K562 (cell line): ENCODE measurements around the gene DOCK8. TPM values are rescaled to one million over a fixed set of nuclear protein-coding genes. Genes with fewer than 3 reads are reported as not detected.

Experiments
- ATAC-seq: fragments of 200-7000 bp; cut with Tn5 transposase; 3 replicates; pipeline ENCODE4 v1.9.1; 2020; ENCODE audit warnings: moderate library complexity
- BruUV-seq: library from RNA; stranded (reverse); fragments of 400-500 nt; replicated peaks from 2 replicates; lab custom pipeline; 2021; lab: Mats Ljungman, UMichigan
- CTCF ChIA-PET: fragments of 300-600 bp; formaldehyde crosslinking; extraction: SDS; loops from one replicate; lab custom pipeline; 2021; ENCODE audit warnings: low intra/inter-chr PET ratio; lab: Yijun Ruan, JAX
- POLR2A ChIA-PET: fragments of 300-600, 350-650 bp; sonication (Branson Sonifier 250); formaldehyde crosslinking; extraction: SDS; loops from one replicate; lab custom pipeline; 2021; ENCODE audit warnings: antibody characterized with exemption, inconsistent platforms; lab: Yijun Ruan, JAX
- DNase-seq, 4 experiments: peaks; one replicate each; pipeline versions ENCODE4 v3.0.0 to v3.0.0-alpha.2; 2011 to 2018; ENCODE audit warnings: low spot score in 3 of 4, mixed read lengths in 3 of 4; ENCODE audit errors: extremely low read depth in 1 of 4
- FAIRE-seq: peaks from 2 replicates; lab custom pipeline; 2011; peaks lifted over from hg19 to GRCh38; lab: Jason Lieb, UNC
- H2AFZ ChIP-seq: 2 replicates; pipeline ENCODE4 v1.6.0; 2011; ENCODE audit warnings: low read depth, low read length, control low read depth, inconsistent platforms
- H3K27ac ChIP-seq: fragments of 200-600 bp; 3 replicates; pipeline ENCODE4 v1.8.0; 2011; ENCODE audit warnings: low read depth, mild to moderate bottlenecking, control low read depth, inconsistent platforms, low read length, moderate library complexity, mixed read lengths; ENCODE audit errors: extremely low read depth
- H3K27me3 ChIP-seq, 2 experiments: fragments of 300-600 bp in 1 of 2; 2 replicates in 1 of 2; 3 replicates in 1 of 2; pipeline versions ENCODE4 v1.6.0 to v1.8.0; 2011; ENCODE audit warnings: inconsistent platforms in 2 of 2, low read length in 2 of 2, mild to moderate bottlenecking in 1 of 2, mixed read lengths in 1 of 2, moderate library complexity in 1 of 2; ENCODE audit not compliant: control insufficient read depth in 2 of 2, insufficient read depth in 2 of 2
- H3K36me3 ChIP-seq: fragments of 300-600 bp; 3 replicates; pipeline ENCODE4 v1.8.0; 2011; ENCODE audit warnings: mild to moderate bottlenecking, low read length, inconsistent platforms; ENCODE audit not compliant: control insufficient read depth, insufficient read depth
- H3K4me1 ChIP-seq, 2 experiments: fragments of 200-600 bp in 1 of 2; replicated peaks in 1 of 2; 2 replicates in 1 of 2; 3 replicates in 1 of 2; pipeline versions ENCODE4 v1.5.1 to v1.8.0; 2011; ENCODE audit warnings: inconsistent platforms in 2 of 2, low read length in 2 of 2, mild to moderate bottlenecking in 1 of 2, mixed read lengths in 1 of 2, moderate library complexity in 1 of 2; ENCODE audit not compliant: control insufficient read depth in 2 of 2, insufficient read depth in 2 of 2
- H3K4me2 ChIP-seq: 2 replicates; pipeline ENCODE4 v1.6.1; 2011; ENCODE audit warnings: low read length, control low read depth, inconsistent platforms, mixed read lengths; ENCODE audit not compliant: insufficient read depth
- H3K4me3 ChIP-seq: fragments of 200-600 bp; sonication (generic), shearing (Covaris generic); 2 replicates; pipeline ENCODE4 v1.5.1; 2016; ENCODE audit warnings: control low read depth, inconsistent platforms
- H3K79me2 ChIP-seq: fragments of 200-600 bp; 3 replicates; pipeline ENCODE4 v1.8.0; 2011; ENCODE audit warnings: low read length, inconsistent platforms; ENCODE audit not compliant: control insufficient read depth, insufficient read depth
- H3K9ac ChIP-seq, 2 experiments: 2 replicates each; pipeline versions ENCODE4 v1.6.0 to v1.6.1; 2011; ENCODE audit warnings: low read depth in 2 of 2, low read length in 2 of 2, control low read depth in 1 of 2, inconsistent platforms in 1 of 2, mild to moderate bottlenecking in 1 of 2, mixed read lengths in 1 of 2; ENCODE audit not compliant: insufficient read depth in 1 of 2
- H3K9me1 ChIP-seq: one replicate; pipeline ENCODE4 v1.6.0; 2011; ENCODE audit warnings: inconsistent platforms, mild to moderate bottlenecking, low read length, moderate library complexity; ENCODE audit not compliant: control insufficient read depth, insufficient read depth
- H3K9me3 ChIP-seq: replicated peaks from 2 replicates; pipeline ENCODE4 v1.5.1; 2011; ENCODE audit warnings: low read depth, low read length, inconsistent platforms; ENCODE audit not compliant: control insufficient read depth, insufficient read depth
- H4K20me1 ChIP-seq: replicated peaks from 2 replicates; pipeline ENCODE4 v1.6.1; 2011; ENCODE audit warnings: low read length, inconsistent platforms, mixed read lengths; ENCODE audit not compliant: control insufficient read depth, insufficient read depth
- CUX1 ChIP-seq: fragments of 200-800 bp; sonication (Bioruptor generic); IDR thresholded peaks from 2 replicates; pipeline ENCODE4 v1.6.1; 2016; ENCODE audit warnings: missing genetic modification characterization, missing compliant biosample characterization
- LARP7 ChIP-seq: fragments of 450-650 bp; IDR thresholded peaks from 2 replicates; pipeline ENCODE4 v1.6.1; 2016
- MNT ChIP-seq, 2 experiments: fragments of 450-650 bp; conservative IDR thresholded peaks; 2 replicates each; pipeline ENCODE4 v1.6.1; 2017; ENCODE audit warnings: mild to moderate bottlenecking in 2 of 2, moderate library complexity in 2 of 2
- NR2F6 ChIP-seq: fragments of 450-650 bp; formaldehyde crosslinking; IDR thresholded peaks from 2 replicates; pipeline ENCODE4 v1.4.0; 2020; ENCODE audit warnings: mild to moderate bottlenecking
- SIRT6 ChIP-seq: IDR thresholded peaks from one replicate; pipeline ENCODE4 v1.6.1; 2012; ENCODE audit warnings: low read depth, mild to moderate bottlenecking, control low read depth, inconsistent platforms, low read length, moderate library complexity
- ZFP36 ChIP-seq: fragments of 150-350 bp; IDR thresholded peaks from 2 replicates; pipeline ENCODE4 v1.6.1; 2018; ENCODE audit warnings: low read length, low read depth; ENCODE audit not compliant: partially characterized antibody
- ZNF124 ChIP-seq: sonication (generic); formaldehyde crosslinking; IDR thresholded peaks from 2 replicates; pipeline ENCODE4 v1.8.1; 2022; ENCODE audit warnings: missing genetic modification reagents
- WGBS: fragments of 100-300 bp; shearing (Covaris generic); methylation state at CpG from one replicate; pipeline ENCODE4 v1.1.6; 2016; ENCODE audit warnings: low coverage, mixed read lengths; ENCODE audit not compliant: insufficient coverage; ENCODE audit errors: missing lambda C conversion rate; 5-methylcytosine and 5-hydroxymethylcytosine counted together
- in situ Hi-C: fragments of 300-500 bp; cut with MboI; formaldehyde crosslinking; loops from 4 replicates; pipeline ENCODE4 v1.15.0; 2018; ENCODE audit warnings: inconsistent platforms, mixed read lengths
- intact Hi-C: fragments of 100-400 bp; cut with micrococcal nuclease; formaldehyde crosslinking; loops from 2 replicates; pipeline ENCODE4 v1.14.2; 2022
- polyA plus RNA-seq, 8 experiments: library from polyadenylated mRNA; depleted of rRNA in 4 of 8; stranded (reverse) in 5 of 8; unstranded in 3 of 8; fragments of >200 nt; fragmentation: Nextera tagmentation in 2 of 8; fragmentation: Illumina TruSeq in 1 of 8; extraction: Ambion mirVana in 2 of 8; extraction: Trizol in 1 of 8; gene quantifications; 2 replicates each; pipeline versions ENCODE4 v1.2.1 to v1.2.3, GENCODE V29; 2011 to 2014; ENCODE audit warnings: inconsistent platforms in 1 of 8, missing spikeins in 1 of 8
- total RNA-seq, 7 experiments: library from RNA; depleted of rRNA in 6 of 7; stranded (reverse); fragments of >200 nt in 6 of 7; fragmentation: Illumina TruSeq in 2 of 7; extraction: Trizol in 2 of 7; gene quantifications; 2 replicates each; pipeline versions ENCODE4 v1.2.1 to v1.2.3, GENCODE V29; 2011 to 2021; ENCODE audit warnings: low replicate concordance in 1 of 7

Gene DOCK8
- total and polyA plus RNA-seq, 9 of the 15 experiments (the other 6 are each of a cell fraction or from before 2014, with no cell fraction given), result 14.4 to 53.8 (median 25.1) TPM

- intact Hi-C loops, result no loop called here
- Histone ChIP-seq H3K27me3 (no peaks in the 10 kb centered on the region), H3K9me1 (no peaks in the 10 kb centered on the region), H3K4me3 (no peak overlapping the region), H4K20me1 (no peaks in the 10 kb centered on the region), H3K4me2 (no peak overlapping the region), H3K79me2 (no peaks in the 10 kb centered on the region), H2AFZ (no peak overlapping the region), H3K9me3 (no peaks in the 10 kb centered on the region), H3K9ac (no peak overlapping the region), H3K36me3 (peaks cover 60% of the 10 kb centered on the region; the same call in 2 of the 3 replicates), H3K27ac (no peak overlapping the region)
- CTCF ChIA-PET, result no interaction called here
- in situ Hi-C loops, result no loop called here
- no peak for DNase-seq
- no peak for FAIRE-seq
- TF ChIP-seq NR2F6 (CRISPR knock-in tag) (no peak), LARP7 (no peak), ZNF124 (no peak), MNT (conservative IDR thresholded peaks at IDR 0.05) (no peak), SIRT6 (no peak), ZFP36 (no peak), CUX1 (CRISPR knock-in tag) (no peak)
- TF ChIP-seq, all 486 proteins: peak for 0
- POLR2A ChIA-PET, result no interaction called here
- ATAC-seq, result no peak
- no peaks in the 10 kb centered on the region for H3K4me1 ChIP-seq
- no TSS peak for BruUV-seq
- WGBS, result 59% methylated on average over 4 of the region's 4 CpGs
These were observed 129.1 kb downstream of the DOCK8 start for GRCh38 chr9:343773-344172.
